ENCODE results near the gene ATP9B.
"Not testable (repeated sequence)": the region's sequence is repeated elsewhere in the genome, so short reads cannot be mapped to it uniquely, and the experiment has no call there.

ATP9B gene

DNA sequence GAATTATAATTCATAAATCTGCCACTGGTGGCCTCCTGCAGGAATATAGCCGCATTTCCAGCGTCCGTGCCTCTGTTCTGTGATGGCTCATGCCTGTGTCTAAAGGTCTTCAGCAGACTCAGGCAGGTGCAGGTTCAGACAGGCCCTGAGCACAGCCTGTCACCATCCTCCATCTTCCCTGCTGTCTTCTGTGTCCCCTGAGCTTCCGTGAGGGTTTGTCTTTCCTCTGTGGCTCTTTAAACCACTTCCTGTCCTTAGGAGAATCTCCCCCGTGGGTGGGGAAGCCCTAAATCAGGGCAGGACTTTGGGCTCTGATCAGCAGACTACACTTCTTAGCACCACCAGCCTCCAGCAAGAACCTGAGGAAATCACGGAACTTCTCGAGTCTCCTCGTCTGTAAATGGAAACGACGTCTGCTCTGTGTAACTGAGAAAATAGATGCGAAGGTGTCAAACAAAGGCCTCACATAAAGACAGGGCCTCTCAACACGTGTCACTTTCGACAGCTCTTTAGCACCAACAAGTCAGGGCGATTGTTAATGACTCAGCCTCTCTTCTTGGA, 302.4 kb downstream of the ATP9B start:
- no peak for TF ChIP-seq CTCF (conservative IDR thresholded peaks at IDR 0.05; ENCODE audit: control insufficient read depth, insufficient read depth, low read depth, low read length)
- no peak for DNase-seq (ENCODE audit: low read depth)

DNA sequence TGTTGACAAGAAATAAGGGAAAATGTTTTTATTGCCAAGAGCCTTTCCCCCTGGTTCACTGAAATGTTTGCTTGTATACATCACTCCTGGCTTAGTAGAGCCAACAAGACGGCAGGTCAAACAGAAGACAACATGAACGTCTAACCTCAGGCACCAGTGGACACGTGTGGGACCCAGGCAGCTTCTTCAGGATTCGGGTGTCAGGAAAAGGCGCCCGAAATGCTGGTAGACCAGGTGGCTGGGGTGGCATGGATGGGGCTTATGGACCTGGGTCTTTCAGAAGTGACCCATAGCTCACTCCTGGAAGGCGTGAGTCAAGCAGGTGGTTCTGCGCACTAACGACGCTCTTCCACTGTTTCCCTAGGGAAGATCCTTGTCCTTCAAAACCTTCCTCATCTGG, 303.3 kb downstream of the ATP9B start:
- TF ChIP-seq CTCF (conservative IDR thresholded peaks at IDR 0.05; ENCODE audit: control insufficient read depth, insufficient read depth, low read depth, low read length), result no peak
- H3K4me3 ChIP-seq (ENCODE audit: control insufficient read depth, low read depth, low read length), result no peak overlapping the region
- DNase-seq (ENCODE audit: low read depth), result no peak

More for the DNA sequence above, 302.4 kb downstream of the ATP9B start:
- H3K4me3 ChIP-seq (ENCODE audit: control insufficient read depth, low read depth, low read length), result no peak overlapping the region

GRCh38 chr18:79372991-79373390, 303.8 kb downstream of the ATP9B start:
- DNase-seq (ENCODE audit: low read depth), result no peak
- H3K4me3 ChIP-seq (ENCODE audit: control insufficient read depth, low read depth, low read length), result no peak overlapping the region
- no peak for TF ChIP-seq CTCF (conservative IDR thresholded peaks at IDR 0.05; ENCODE audit: control insufficient read depth, insufficient read depth, low read depth, low read length)

DNA sequence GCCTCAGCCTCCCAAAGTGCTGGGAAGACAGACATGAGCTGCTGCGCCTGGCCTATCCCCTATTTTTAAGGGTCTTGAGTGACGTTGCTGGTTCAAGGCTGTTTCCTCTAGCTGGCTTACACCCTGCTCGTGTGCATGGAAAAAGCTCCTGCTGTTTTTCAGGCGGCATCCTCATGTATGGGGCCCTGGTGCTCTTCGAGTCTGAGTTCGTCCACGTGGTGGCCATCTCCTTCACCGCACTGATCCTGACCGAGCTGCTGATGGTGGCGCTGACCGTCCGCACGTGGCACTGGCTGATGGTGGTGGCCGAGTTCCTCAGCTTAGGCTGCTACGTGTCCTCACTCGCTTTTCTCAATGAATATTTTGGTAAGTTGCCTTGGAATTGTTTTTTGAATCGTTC, 304.5 kb downstream of the ATP9B start:
- TF ChIP-seq CTCF (conservative IDR thresholded peaks at IDR 0.05; ENCODE audit: control insufficient read depth, insufficient read depth, low read depth, low read length), result no peak
- H3K4me3 ChIP-seq (ENCODE audit: control insufficient read depth, low read depth, low read length), result no peak overlapping the region
- no peak for DNase-seq (ENCODE audit: low read depth)

DNA sequence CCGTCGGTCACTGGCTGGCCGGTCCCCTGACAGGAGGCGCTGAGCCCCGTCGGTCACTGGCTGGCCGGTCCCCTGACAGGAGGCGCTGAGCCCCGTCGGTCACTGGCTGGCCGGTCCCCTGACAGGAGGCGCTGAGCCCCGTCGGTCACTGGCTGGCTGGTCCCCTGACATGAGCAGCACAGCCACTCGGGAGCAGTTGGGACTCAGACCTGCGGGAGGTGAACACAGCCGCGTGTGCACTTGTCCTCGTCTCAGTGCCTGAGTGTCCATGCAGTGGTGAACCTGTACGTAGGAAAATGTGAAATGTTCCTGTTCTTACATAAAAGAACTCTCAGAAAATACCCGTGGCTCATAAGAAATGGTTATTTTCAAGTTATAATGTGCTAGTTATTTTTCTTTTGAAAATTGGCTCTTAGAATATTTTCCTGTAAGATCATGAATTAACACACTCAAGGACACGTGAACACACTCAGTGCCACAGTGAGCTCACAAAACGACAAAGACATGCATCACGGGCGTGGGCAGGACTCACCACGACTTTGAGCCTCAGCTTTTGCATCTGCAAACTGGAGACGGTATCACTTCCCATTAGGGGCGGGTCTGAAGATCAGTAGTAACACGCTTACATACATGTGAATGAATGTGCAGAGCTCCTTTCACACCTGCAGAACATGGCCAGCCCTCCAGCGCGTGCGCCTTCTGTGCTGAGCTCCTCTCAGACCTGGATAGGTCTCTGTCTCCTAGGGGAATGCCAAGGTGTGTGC, 305.4 kb downstream of the ATP9B start:
- no peak for DNase-seq (ENCODE audit: low read depth)
- TF ChIP-seq CTCF (conservative IDR thresholded peaks at IDR 0.05; ENCODE audit: control insufficient read depth, insufficient read depth, low read depth, low read length), result no peak

DNA sequence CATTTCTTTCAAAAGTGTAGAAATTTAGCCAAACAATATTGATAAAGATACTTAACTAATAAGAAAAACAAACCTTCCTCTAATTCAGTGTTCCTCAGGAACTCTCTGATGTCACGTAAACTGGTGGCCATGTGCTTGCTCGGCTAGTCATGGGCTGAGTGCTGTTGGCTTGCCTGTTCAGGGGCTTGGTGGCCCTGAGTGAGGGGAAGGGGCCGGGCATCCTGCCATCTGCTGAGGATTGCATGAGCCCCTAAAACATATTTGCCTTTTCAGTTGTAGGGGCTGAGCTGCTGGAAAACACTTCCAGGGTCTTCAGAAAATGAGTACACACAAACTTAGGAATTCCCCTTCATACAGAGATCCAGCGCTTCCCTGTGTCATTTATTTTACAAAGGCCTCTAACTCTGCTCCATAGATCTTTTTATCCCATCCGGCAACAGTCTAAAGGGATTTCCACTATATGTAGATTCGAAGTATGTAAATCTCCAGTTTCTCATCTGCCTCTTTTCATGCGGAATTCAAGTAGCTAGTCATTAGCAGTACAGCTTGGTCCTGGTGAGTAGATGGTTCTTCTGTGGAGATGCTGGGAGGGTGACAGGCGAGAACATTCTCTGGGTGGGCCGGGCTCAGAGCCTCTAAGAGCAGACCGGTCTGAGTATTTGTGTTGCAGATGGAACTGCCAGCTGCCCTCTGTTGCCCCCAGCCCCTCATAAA, 306.4 kb downstream of the ATP9B start:
- no peak for TF ChIP-seq CTCF (conservative IDR thresholded peaks at IDR 0.05; ENCODE audit: control insufficient read depth, insufficient read depth, low read depth, low read length)
- DNase-seq (ENCODE audit: low read depth), result no peak
- H3K4me3 ChIP-seq (ENCODE audit: control insufficient read depth, low read depth, low read length), result no peak overlapping the region

More for the DNA sequence above, 305.4 kb downstream of the ATP9B start:
- no peak overlapping the region for H3K4me3 ChIP-seq (ENCODE audit: control insufficient read depth, low read depth, low read length)

GRCh38 chr18:79376661-79377060, 307.5 kb downstream of the ATP9B start:
- H3K4me3 ChIP-seq (ENCODE audit: control insufficient read depth, low read depth, low read length); DNase-seq (ENCODE audit: low read depth): not testable (repeated sequence)
